Activated CD8-positive, alpha-beta T cell treated with anti-CD3 and anti-CD28 coated beads, Interleukin-2, amount 10 ng/mL, durations not matched to agents 7 days and 5 days (primary cell): Measurements from ENCODE around the gene PARD3. TPM values are rescaled to one million over a fixed set of nuclear protein-coding genes. Genes with fewer than 3 reads are reported as not detected.

Experiments used
- ATAC-seq: fragments of 150-1000 bp; cut with Tn5 transposase; one replicate; pipeline ENCODE4 v1.10.0; 2021; ENCODE audit warnings: moderate library complexity
- CTCF ChIA-PET: fragments of 350-600 bp; sonication (Branson Sonifier 250); formaldehyde crosslinking; loops from one replicate; lab custom pipeline; 2021; ENCODE audit warnings: antibody characterized with exemption; lab: Charles Lee
- POLR2A ChIA-PET: fragments of 350-600 bp; sonication (Branson Sonifier 250); formaldehyde crosslinking; loops from one replicate; lab custom pipeline; 2021; ENCODE audit warnings: antibody characterized with exemption; lab: Charles Lee
- DNase-seq: peaks from one replicate; pipeline ENCODE4 v3.0.0-alpha.2; 2020
- H3K27ac Mint-ChIP-seq: one replicate; pipeline ENCODE4 v1.8.0; 2021; ENCODE audit warnings: mild to moderate bottlenecking, mixed read lengths
- H3K27me3 Mint-ChIP-seq: one replicate; pipeline ENCODE4 v1.8.0; 2021; ENCODE audit warnings: low read depth, mixed read lengths
- H3K36me3 Mint-ChIP-seq: one replicate; pipeline ENCODE4 v1.8.0; 2021; ENCODE audit warnings: low read depth, mixed read lengths
- H3K4me1 Mint-ChIP-seq: one replicate; pipeline ENCODE4 v1.8.0; 2021; ENCODE audit warnings: low read depth, mixed read lengths
- H3K4me3 Mint-ChIP-seq: one replicate; pipeline ENCODE4 v1.8.0; 2021; ENCODE audit warnings: mild to moderate bottlenecking, mixed read lengths
- H3K9me3 Mint-ChIP-seq: one replicate; pipeline ENCODE4 v1.8.0; 2022; ENCODE audit warnings: mixed read lengths; ENCODE audit not compliant: insufficient read depth
- total RNA-seq, 2 experiments: library from RNA; stranded (reverse); gene quantifications; one replicate each; pipeline ENCODE4 v1.2.3, GENCODE V29; 2021

PARD3 gene
- total RNA-seq, 2 experiments from 2014 or later: 0.63 to 0.68 TPM

DNA sequence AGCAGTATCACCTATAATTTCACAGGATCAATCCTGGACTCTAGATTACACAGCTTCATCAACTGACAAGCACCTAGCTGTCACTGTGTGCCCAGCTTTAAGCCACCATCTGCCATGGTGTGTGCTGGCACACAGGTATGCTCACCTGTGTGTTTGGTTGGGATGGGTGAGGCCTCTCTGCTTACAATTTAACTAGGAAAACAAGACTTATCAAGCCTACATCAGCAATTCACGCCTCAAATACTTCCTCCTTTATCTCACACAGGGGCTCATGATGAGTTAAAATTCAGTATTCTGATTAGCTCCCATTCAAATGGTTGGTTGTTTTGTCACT lies 608.2 kb downstream of the PARD3 start:
- no peak overlapping the region for H3K4me3 Mint-ChIP-seq
- peaks cover 9% of the 10 kb centered on the region for H3K4me1 Mint-ChIP-seq
- H3K27ac Mint-ChIP-seq: no peak overlapping the region
- POLR2A ChIA-PET: no interaction called here
- ATAC-seq: no peak
- H3K36me3 Mint-ChIP-seq: no peaks in the 10 kb centered on the region
- no peaks in the 10 kb centered on the region for H3K9me3 Mint-ChIP-seq
- peaks cover 2% of the 10 kb centered on the region for H3K27me3 Mint-ChIP-seq
- no peak for DNase-seq
- CTCF ChIA-PET: no interaction called here

DNA sequence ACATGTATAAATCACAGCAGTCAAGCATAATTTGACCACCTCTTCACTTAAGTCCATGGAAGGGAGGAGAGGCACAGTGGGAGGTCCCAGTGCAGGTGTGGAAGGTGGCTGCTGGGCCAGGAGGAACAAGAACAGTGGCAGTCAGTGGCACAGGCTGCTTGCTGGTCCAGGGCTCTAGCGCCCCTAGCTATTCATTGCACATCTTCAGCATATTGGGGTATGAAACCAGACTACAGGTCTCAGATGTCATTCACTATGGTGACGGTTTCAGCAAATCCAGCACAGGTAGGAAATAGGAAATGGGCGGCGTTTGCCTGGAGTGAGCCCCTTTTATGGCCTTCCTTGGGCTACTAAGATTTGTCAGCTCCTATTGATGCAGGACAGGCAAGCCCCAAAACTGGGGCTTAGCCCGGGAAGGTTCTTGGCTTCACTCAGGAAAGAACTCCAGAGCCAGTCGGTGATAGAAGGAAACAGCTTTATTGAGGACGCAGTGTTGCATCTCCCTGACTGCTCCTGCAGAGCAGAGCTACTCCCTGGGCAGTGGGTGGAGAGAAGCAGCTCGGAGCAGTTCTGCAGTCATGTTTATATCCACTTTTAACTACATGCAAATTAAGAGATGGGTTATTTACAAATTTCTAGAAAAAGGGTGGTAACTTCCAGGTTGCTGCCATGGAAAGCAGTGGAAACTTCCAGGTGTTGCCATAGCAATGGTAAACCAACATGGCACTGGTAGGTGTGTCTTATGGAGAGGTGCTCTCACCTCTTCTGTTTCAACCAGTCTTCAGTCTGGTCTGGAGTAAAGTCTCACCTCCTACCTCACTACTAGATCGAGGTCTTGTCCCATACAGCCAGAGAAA lies 608.8 kb downstream of the PARD3 start:
- Mint-ChIP-seq H3K4me1 (peaks cover 9% of the 10 kb centered on the region), H3K36me3 (no peaks in the 10 kb centered on the region), H3K9me3 (no peaks in the 10 kb centered on the region), H3K4me3 (no peak overlapping the region), H3K27ac (no peak overlapping the region), H3K27me3 (peaks cover 2% of the 10 kb centered on the region)
- no peak for DNase-seq
- ChIA-PET POLR2A (no interaction called here), CTCF (no interaction called here)
- peak; percentile 39 for ATAC-seq

DNA sequence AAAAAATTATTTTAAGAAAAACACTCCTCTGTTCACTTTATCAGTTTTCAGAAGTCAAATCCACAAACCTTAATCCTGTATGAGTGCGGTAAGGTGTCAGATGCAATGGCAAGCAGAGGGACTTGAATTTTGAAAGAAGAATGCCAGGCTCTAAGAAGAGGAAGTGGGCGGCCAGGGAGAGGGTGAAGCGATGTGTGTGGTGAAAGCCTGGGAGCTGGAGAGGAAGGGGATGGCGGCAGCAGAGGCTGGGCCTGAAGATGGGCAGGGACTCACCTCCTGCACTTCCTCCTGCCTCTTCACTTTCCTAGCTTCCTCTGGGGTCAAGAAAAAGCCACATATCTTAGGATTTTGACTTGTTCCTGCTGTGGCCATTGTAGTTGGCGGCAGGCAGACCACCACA lies 609.6 kb downstream of the PARD3 start:
- ChIA-PET POLR2A (no interaction called here), CTCF (no interaction called here)
- ATAC-seq: no peak
- H3K36me3 Mint-ChIP-seq: no peaks in the 10 kb centered on the region
- no peaks in the 10 kb centered on the region for H3K9me3 Mint-ChIP-seq
- H3K27ac Mint-ChIP-seq: no peak overlapping the region
- peaks cover 9% of the 10 kb centered on the region for H3K4me1 Mint-ChIP-seq
- no peak for DNase-seq
- no peak overlapping the region for H3K4me3 Mint-ChIP-seq
- peaks cover 2% of the 10 kb centered on the region for H3K27me3 Mint-ChIP-seq

DNA sequence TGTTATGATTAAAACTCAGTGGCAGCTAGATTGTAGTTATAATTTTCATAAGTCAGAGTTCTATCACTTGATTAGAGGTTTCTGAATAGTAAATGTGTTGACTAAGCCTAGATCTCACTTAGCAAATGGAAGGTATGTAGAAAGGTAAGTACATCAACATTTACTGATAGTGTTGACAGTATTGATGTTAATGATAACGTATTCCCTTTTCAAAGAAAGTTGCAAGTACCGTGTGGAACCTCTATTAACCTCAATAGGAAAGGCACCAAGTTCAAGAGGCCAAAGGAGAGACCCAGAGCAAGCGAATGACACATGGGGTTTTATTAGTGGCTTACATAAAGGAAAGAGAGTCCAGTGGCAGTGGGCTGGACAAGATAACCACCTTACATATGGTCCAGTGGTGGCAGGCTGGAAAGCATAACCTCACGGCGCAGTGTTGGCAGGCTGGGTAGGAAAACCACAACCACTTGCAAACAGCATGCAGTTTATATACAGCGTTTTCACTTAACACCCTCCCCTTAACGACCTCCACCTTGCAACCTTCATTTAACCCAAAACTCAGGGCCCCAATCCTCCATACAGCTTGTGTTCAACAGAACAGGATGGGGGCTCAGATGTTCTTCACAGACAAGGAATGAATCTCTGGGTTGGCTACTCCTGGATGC lies 611.0 kb downstream of the PARD3 start:
- ATAC-seq: no peak
- no peak for DNase-seq
- POLR2A ChIA-PET: no interaction called here
- H3K27me3 Mint-ChIP-seq: peaks cover 2% of the 10 kb centered on the region
- H3K9me3 Mint-ChIP-seq: no peaks in the 10 kb centered on the region
- no peak overlapping the region for H3K27ac Mint-ChIP-seq
- CTCF ChIA-PET: no interaction called here
- H3K4me1 Mint-ChIP-seq: peaks cover 9% of the 10 kb centered on the region
- no peak overlapping the region for H3K4me3 Mint-ChIP-seq
- H3K36me3 Mint-ChIP-seq: no peaks in the 10 kb centered on the region

DNA sequence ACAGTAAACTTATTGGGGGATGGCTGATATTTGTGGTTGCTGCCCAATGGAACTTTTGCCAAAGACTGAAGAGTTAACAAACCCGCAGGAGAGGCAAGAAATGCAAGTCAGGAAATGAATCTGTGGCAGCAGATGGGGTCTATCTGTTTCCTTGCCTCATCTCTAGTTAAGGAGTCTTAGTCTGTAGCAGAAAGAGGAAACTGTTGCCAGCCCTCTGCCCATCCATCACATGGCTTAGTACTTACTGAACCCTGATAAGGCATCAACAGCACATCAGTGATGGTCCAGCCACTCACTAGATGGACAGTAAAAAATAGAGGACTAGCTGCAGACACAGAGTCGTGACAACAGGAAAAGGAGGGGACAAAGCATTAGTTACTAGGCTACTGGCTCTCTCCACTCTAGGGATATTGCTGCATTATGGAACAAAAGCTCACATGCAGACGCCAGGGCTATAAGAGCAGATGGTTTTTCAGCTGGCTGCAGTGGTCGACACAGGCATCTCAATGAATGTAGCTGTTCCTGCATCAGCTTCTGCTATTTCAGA lies 614.7 kb downstream of the PARD3 start:
- Mint-ChIP-seq H3K9me3 (no peaks in the 10 kb centered on the region), H3K4me3 (no peak overlapping the region), H3K4me1 (peaks cover 3% of the 10 kb centered on the region), H3K36me3 (no peaks in the 10 kb centered on the region), H3K27me3 (peaks cover 2% of the 10 kb centered on the region), H3K27ac (no peak overlapping the region)
- DNase-seq: no peak
- POLR2A ChIA-PET: no interaction called here
- no peak for ATAC-seq
- CTCF ChIA-PET: no interaction called here

DNA sequence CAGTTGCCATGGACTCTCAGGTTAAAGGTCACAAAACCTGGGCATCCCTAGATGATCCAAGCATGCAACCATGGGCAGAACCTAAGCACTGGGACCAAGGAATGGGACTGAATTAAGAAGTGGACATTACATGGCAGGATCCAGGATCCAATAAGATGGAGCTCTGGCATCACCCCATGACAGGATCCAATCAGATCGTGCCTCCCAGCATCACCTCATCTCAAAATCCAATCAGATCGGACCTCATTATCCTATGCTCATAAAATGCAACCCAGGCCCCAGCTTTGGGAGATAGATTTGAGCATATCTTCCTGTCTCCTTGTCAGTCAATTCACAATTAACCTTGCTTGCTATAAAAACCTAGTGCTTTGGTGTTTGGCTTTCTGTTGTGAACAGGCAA lies 616.1 kb downstream of the PARD3 start:
- Mint-ChIP-seq H3K9me3 (no peaks in the 10 kb centered on the region), H3K27ac (no peak overlapping the region), H3K27me3 (peaks cover 2% of the 10 kb centered on the region), H3K4me1 (no peaks in the 10 kb centered on the region), H3K36me3 (no peaks in the 10 kb centered on the region), H3K4me3 (no peak overlapping the region)
- ATAC-seq: no peak
- ChIA-PET POLR2A (no interaction called here), CTCF (no interaction called here)
- no peak for DNase-seq

DNA sequence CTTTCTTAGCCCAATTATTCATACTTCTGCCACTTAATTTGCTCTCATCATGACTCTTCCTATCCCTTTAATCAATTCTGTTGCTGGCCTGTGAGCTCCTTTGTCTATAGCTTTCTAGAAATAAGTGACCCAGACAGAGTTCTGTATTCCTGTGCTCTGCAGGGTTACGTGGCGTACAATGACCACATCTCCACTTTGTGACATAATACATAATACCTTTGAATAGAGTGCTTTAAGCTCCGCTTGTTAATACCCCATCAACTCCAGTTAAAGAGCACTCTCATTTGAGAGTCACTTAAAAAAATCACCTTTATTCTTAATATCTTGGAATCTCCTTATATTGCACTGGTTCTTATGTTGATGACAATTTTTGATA lies 619.0 kb downstream of the PARD3 start:
- no peaks in the 10 kb centered on the region for H3K9me3 Mint-ChIP-seq
- no peak overlapping the region for H3K4me3 Mint-ChIP-seq
- no peaks in the 10 kb centered on the region for H3K27me3 Mint-ChIP-seq
- H3K36me3 Mint-ChIP-seq: no peaks in the 10 kb centered on the region
- H3K27ac Mint-ChIP-seq: no peak overlapping the region
- no peak for DNase-seq
- no peak for ATAC-seq
- no peaks in the 10 kb centered on the region for H3K4me1 Mint-ChIP-seq
- ChIA-PET POLR2A (no interaction called here), CTCF (no interaction called here)

DNA sequence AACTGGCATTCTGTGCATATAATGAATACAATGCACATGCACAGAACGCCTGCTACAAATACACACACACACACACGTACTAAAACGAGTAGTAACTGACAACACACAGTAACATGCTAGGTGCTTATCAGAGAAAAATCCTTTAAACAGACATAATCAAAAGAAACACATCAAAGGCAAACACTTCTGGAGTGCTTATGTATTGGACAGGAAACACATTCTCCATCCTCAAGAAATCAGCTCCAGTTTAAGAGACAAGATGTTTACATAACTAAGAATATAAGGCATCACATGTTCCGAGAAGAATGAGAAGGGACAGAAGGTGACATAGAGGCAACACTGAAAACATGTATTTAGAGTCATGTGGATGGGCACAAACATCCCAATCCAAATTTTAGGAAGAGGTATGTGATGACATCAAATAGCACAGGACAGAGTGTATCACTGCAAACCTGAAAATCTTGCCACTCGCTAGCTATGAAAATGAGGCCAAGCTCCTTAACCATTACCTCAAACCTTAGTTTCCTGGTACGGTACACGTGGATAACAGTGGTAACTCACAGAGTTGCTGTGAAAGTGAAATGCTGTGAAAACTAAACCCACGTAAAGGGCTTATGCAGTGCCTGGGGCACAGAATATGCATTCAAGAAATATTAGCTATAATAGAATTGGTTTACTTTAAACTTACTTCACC lies 619.6 kb downstream of the PARD3 start:
- CTCF ChIA-PET: no interaction called here
- no peaks in the 10 kb centered on the region for H3K4me1 Mint-ChIP-seq
- H3K27ac Mint-ChIP-seq: no peak overlapping the region
- DNase-seq (no peak), ATAC-seq (no peak)
- no peaks in the 10 kb centered on the region for H3K27me3 Mint-ChIP-seq
- no peak overlapping the region for H3K4me3 Mint-ChIP-seq
- H3K9me3 Mint-ChIP-seq: no peaks in the 10 kb centered on the region
- POLR2A ChIA-PET: no interaction called here
- no peaks in the 10 kb centered on the region for H3K36me3 Mint-ChIP-seq

DNA sequence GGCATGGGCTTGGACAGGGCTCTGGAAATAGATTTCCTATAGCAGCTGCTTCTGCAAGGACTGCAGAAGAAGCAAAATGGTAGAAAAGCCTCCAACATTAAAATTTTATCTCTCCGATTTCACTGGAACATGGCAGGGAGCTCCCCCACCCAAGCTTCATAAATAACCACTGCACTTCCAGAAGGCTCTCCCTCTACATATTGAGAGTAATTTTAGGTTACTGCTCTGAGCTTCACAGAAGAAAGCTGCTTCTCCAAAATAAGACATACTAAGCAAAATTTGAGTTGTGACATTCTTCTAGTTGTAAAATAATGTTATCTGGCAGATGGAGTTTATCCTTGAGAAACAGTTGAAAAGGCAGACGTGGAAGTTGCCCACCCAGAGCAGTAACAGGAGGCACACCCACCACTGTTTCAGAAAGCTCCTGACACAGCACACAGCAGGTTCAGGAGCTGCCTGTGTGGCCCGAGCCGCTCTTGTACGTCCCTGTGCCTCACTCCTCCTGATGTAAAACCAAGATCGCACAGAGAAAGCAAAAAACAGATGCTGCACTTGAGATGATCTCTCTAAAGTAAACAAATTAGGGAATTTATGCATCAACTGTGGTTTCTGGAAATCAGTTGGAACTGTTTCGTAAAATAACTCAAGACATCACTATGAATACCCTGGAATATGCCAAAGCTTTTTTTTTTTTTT lies 621.0 kb downstream of the PARD3 start:
- H3K27ac Mint-ChIP-seq: no peak overlapping the region
- H3K27me3 Mint-ChIP-seq: no peaks in the 10 kb centered on the region
- no peaks in the 10 kb centered on the region for H3K9me3 Mint-ChIP-seq
- no peaks in the 10 kb centered on the region for H3K4me1 Mint-ChIP-seq
- DNase-seq (no peak), ATAC-seq (no peak)
- ChIA-PET POLR2A (no interaction called here), CTCF (no interaction called here)
- no peaks in the 10 kb centered on the region for H3K36me3 Mint-ChIP-seq
- H3K4me3 Mint-ChIP-seq: no peak overlapping the region

DNA sequence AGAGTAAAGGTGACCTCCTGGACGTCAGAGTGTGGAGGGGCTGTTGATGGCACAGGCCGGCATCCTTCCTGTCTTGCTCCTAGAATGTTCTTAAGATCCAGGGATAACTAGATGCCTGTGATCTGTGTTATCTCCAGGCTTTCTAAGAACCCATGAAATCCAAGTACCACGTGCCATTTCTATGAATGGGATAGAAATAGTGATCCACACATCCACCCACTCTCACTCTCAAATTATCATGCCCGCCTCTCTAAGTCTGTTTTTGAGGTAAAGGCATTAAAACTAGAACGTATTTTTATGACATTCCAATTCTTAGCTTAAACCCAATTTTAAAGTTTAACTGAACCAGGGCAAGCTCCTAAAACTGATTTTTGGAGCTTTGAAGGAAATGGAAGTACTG lies 622.5 kb downstream of the PARD3 start:
- Mint-ChIP-seq H3K36me3 (no peaks in the 10 kb centered on the region), H3K4me3 (no peak overlapping the region), H3K27ac (no peak overlapping the region), H3K4me1 (no peaks in the 10 kb centered on the region), H3K9me3 (no peaks in the 10 kb centered on the region), H3K27me3 (no peaks in the 10 kb centered on the region)
- ChIA-PET CTCF (no interaction called here), POLR2A (no interaction called here)
- ATAC-seq: no peak
- no peak for DNase-seq

DNA sequence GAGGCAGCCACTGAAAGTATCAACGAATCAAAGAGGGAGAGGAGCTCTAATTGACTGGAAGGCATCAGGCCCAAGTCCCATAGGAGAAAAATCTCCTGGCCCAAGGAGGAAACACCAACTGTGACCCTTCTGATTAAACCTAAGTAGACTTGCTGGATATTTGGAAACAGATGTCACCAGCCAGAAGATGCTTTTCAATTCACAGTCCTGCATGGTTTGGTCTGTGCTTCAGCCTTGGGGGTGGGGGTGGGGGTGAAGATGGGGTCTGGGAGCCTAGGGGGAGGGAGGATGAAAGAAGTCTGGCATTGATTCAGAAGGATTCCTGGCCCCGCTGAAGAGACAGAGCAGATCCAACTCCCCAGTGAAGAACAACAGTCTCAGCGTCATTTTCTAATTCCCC lies 623.7 kb downstream of the PARD3 start:
- H3K4me1 Mint-ChIP-seq: no peaks in the 10 kb centered on the region
- CTCF ChIA-PET: no interaction called here
- ATAC-seq (no peak), DNase-seq (no peak)
- no peak overlapping the region for H3K27ac Mint-ChIP-seq
- no peaks in the 10 kb centered on the region for H3K36me3 Mint-ChIP-seq
- no peak overlapping the region for H3K4me3 Mint-ChIP-seq
- H3K27me3 Mint-ChIP-seq: no peaks in the 10 kb centered on the region
- POLR2A ChIA-PET: no interaction called here
- no peaks in the 10 kb centered on the region for H3K9me3 Mint-ChIP-seq

DNA sequence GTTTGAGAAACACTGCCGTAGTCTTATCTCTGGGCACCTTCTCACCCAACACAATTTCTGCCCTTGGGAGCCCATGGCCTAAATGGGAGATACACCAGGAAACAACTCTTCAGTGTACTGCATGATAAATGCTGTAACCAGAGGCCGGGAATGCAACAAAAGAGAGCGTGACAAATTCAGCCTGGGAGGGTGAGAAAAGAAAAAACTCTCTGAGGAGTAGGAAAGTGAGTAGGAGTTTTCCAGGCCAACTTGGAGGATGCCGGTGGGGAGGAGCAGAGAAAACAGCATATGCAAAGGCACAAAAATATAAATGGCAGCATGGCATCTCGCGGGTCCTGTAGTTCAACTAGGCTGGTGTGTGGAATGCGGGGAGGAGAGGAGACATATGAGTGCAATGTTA lies 624.5 kb downstream of the PARD3 start:
- DNase-seq (no peak), ATAC-seq (no peak)
- H3K9me3 Mint-ChIP-seq: no peaks in the 10 kb centered on the region
- POLR2A ChIA-PET: no interaction called here
- no peak overlapping the region for H3K27ac Mint-ChIP-seq
- CTCF ChIA-PET: no interaction called here
- H3K36me3 Mint-ChIP-seq: no peaks in the 10 kb centered on the region
- H3K4me3 Mint-ChIP-seq: no peak overlapping the region
- no peaks in the 10 kb centered on the region for H3K4me1 Mint-ChIP-seq
- no peaks in the 10 kb centered on the region for H3K27me3 Mint-ChIP-seq
